VCaP (cell line): ENCODE measurements around the gene GNPDA1.

ENCODE experiments used
- H3K27ac ChIP-seq: fragments of 450-650 bp; 2 replicates; pipeline ENCODE4 v1.5.1; 2017
- TF ChIP-seq, protein P1 (sequence below): fragments of 450-650 bp; conservative IDR thresholded peaks from 2 replicates; pipeline ENCODE4 v1.5.1; 2017; ENCODE audit warnings: mild to moderate bottlenecking, moderate library complexity

Gene GNPDA1

DNA sequence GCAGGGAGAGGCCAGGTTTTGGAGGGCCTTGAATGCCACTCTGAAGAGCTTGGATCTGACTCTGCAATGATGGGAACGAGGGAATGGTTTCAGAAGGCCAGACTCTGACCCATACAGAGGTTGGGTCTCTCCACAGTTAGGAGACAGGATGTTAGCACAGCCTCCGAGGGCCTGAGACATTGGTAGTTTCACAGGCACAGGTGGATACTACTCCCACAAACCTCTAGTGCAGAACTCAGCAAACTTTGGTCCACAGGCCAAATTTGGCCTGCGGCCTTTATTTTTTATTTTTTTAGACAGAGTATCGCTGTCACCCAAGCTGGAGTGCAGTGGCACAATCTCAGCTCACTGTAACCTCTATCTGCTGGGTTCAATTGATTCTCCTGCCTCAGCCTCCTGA lies 2.9 kb downstream of the GNPDA1 start:
- no peak overlapping the region for H3K27ac ChIP-seq
- TF ChIP-seq, protein P1, sequence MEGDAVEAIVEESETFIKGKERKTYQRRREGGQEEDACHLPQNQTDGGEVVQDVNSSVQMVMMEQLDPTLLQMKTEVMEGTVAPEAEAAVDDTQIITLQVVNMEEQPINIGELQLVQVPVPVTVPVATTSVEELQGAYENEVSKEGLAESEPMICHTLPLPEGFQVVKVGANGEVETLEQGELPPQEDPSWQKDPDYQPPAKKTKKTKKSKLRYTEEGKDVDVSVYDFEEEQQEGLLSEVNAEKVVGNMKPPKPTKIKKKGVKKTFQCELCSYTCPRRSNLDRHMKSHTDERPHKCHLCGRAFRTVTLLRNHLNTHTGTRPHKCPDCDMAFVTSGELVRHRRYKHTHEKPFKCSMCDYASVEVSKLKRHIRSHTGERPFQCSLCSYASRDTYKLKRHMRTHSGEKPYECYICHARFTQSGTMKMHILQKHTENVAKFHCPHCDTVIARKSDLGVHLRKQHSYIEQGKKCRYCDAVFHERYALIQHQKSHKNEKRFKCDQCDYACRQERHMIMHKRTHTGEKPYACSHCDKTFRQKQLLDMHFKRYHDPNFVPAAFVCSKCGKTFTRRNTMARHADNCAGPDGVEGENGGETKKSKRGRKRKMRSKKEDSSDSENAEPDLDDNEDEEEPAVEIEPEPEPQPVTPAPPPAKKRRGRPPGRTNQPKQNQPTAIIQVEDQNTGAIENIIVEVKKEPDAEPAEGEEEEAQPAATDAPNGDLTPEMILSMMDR = no peak

DNA sequence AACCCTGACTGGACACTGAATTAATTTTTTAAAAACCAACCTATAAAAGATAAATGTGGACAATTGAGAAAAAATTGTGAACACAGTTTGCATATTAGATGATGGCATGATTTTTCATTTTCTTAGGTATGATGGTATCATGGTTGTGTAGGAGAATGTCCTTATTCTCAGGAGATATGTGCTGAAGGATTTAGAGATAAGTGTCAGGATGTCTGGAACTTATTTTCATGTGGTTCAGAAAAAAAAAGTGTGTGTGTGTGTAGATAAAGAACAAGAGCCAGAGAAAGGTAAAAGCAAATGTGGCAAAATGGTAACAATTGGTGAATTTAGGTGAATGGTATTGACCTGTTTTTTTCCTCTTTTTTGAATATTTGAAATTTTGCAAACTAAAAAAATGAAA lies 4.0 kb downstream of the GNPDA1 start:
- TF ChIP-seq, protein P1 = no peak
- no peak overlapping the region for H3K27ac ChIP-seq

DNA sequence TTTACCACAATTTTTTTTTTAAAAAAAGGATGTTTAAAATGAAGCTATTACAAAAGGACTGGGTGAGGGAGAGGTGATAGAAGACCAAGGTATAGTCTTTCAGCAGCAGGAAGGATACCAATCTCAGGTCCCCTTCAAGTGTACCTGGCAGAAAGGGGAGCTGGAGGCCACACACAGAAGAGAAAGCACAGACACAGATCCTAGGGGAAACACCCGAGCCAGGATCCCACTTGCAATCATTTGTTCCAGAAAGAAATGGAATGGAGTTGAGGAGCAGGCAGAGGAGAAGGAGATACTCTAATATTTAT lies 5.6 kb downstream of the GNPDA1 start:
- H3K27ac ChIP-seq = no peak overlapping the region
- TF ChIP-seq, protein P1 = no peak

DNA sequence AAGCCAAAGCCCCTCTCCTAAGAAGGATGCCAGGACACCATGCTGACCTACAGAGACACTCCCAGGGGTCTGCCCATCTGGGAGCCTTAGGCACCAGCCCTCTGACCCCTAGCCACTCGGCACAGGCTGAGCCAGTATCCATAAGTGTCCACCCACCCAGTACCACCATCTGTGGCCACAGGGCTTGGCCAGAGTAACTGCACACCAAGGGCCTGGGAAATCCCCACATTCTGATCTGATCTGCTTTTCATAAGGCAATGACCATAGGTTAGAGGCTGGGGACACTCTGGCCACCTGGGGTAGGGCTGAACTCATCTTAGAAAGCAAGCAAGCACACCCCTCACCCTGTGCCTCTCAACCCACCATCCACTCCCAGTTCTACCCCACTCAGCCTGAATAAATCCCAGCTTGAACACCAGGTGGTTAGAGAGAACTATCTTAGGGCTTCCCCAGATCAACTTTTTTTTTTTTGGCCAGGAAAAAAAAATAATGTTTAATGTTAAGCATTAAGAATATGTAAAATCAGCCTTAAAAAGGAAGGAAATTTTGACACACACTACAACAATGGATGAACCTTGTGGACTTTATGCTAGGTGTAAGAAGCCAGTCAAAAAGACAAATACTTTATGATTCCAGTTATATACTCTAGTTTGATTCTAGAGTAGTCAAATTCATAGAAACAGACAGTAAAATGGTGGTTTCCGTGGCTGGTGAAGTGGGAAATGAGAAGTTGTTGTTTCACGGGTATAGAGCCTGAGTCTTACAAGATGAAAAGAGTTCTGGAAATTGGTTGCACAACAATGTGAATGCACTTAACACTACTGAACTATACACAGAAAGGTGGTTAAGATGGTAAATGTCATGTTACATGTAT lies 6.2 kb downstream of the GNPDA1 start:
- H3K27ac ChIP-seq = no peak overlapping the region
- TF ChIP-seq, protein P1 = no peak

DNA sequence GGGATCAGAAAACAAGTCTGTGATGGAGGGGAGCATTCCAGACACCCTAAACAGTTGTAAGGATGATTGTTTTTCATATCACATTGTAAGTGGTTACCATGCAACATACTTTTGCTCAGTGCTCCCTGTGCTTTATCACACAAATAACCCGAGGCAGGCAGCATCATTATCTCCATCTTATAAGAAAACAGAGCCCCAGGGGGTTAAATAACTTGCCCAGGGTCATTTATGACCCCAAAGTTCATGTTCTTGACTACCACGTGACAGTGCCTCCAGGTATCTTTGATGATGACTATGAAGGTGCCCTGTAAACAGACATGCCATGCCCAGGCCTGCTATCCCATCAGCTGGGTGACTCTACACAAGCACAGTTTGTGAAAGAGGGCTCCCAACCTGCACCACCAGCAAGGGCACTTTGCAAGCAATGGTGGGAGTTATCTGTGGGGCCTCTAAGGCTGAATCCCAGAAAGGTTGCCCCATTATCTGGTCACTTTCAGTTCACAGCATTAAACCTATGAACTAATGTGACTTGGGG lies 9.5 kb downstream of the GNPDA1 start:
- no peak overlapping the region for H3K27ac ChIP-seq
- TF ChIP-seq, protein P1 = no peak

DNA sequence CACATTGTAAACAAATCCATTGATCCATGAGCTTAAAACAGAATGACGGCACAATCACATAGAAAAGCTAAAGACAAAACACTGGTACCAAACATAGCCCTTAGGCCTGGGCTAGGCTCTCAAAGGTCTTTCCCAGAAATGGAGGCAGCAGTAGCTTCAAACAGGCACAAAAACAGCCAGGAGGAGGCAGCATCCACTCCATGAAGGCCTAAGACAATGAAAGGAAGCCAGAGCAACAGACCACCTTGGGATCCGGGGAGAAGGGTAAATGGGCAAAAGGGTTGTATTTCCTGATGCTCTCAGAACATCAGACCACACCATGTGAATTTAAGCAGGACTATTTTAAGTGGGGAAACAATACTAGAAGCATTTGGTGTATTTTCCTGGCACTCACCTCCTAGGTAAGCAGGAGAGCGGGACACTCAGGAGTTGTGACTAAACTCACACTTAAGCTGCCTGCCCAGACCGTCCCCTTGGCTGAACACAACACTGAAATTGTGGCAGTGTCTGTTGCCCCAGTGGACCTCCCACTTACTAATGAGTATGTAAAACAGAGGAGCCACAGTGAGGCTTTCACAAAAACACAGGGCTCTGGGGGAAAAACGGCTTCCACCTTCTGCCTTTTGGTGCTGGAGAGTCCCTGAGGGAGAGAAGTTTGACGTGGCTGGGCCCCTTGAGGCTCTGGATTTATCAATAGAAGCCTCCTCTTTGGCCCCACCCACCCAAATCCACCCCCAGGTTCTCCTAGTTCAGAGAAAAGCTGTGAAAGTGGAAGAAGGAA lies 11.9 kb downstream of the GNPDA1 start:
- H3K27ac ChIP-seq = no peak overlapping the region
- TF ChIP-seq, protein P1 = peak; percentile 35

DNA sequence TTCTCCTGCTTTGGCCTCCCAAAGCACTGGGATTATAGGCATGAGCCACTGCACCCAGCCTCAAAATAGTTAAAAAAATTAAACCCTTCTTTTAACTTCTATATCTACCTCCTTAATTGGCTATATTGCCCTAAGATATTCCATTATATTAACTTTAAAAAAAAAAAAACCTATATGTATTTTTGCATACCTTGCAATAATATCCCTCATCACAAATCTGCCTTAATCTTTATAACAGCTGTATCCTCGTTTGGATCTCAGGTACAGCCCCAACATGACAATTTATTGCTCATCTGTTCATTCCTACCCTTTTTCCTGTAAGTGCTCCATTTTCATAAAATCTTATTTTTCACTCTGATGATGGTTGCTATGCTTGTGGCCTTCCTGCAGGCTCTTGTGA lies 12.7 kb downstream of the GNPDA1 start:
- no peak overlapping the region for H3K27ac ChIP-seq
- TF ChIP-seq, protein P1 = no peak
